Endothelial cell of umbilical vein (primary cell): ENCODE measurements around the gene ANO1. TPM values are rescaled to one million over a fixed set of nuclear protein-coding genes. Genes with fewer than 3 reads are reported as not detected.

Source experiments
- BruUV-seq: library from RNA; stranded (reverse); fragments of 400-500 nt; replicated peaks from 2 replicates; lab custom pipeline; 2021; lab: Mats Ljungman, UMichigan
- CTCF ChIA-PET: fragments of 300-600, 350-600 bp; sonication (Branson Sonifier 250); formaldehyde crosslinking; loops from one replicate; lab custom pipeline; 2021; ENCODE audit warnings: antibody characterized with exemption, inconsistent platforms; lab: Charles Lee
- POLR2A ChIA-PET: fragments of 300-600, 350-600 bp; sonication (Branson Sonifier 250); formaldehyde crosslinking; loops from one replicate; lab custom pipeline; 2021; ENCODE audit warnings: antibody characterized with exemption, inconsistent platforms; lab: Charles Lee
- DNase-seq: peaks from one replicate; pipeline ENCODE4 v3.0.0-alpha.2; 2011; ENCODE audit warnings: low read depth, low spot score
- FAIRE-seq: peaks from 2 replicates; lab custom pipeline; 2011; peaks lifted over from hg19 to GRCh38; lab: Jason Lieb, UNC
- H2AFZ ChIP-seq: 2 replicates; pipeline ENCODE4 v1.6.0; 2012; ENCODE audit warnings: low read depth, low read length, control low read depth, inconsistent platforms
- H3K27ac ChIP-seq: 2 replicates; pipeline ENCODE4 v1.5.1; 2011; ENCODE audit warnings: low read depth, mild to moderate bottlenecking, control low read depth, low read length, moderate library complexity; ENCODE audit not compliant: insufficient read depth
- H3K27me3 ChIP-seq, 2 experiments: 2 replicates each; pipeline versions ENCODE4 v1.6.0 to v1.6.1; 2011; ENCODE audit warnings: low read length in 2 of 2, mixed read lengths in 1 of 2; ENCODE audit not compliant: control insufficient read depth in 2 of 2, insufficient read depth in 2 of 2
- H3K36me3 ChIP-seq, 2 experiments: 2 replicates in 1 of 2; 3 replicates in 1 of 2; pipeline ENCODE4 v1.5.1; 2011; ENCODE audit warnings: low read length in 2 of 2, mild to moderate bottlenecking in 1 of 2, moderate library complexity in 1 of 2; ENCODE audit not compliant: control insufficient read depth in 2 of 2, insufficient read depth in 2 of 2; ENCODE audit errors: extremely low read depth in 1 of 2
- H3K4me1 ChIP-seq: 3 replicates; pipeline ENCODE4 v1.5.1; 2011; ENCODE audit warnings: mild to moderate bottlenecking, low read length; ENCODE audit not compliant: control insufficient read depth, insufficient read depth; ENCODE audit errors: extremely low read depth
- H3K4me2 ChIP-seq: 2 replicates; pipeline ENCODE4 v1.6.1; 2011; ENCODE audit warnings: low read length, control low read depth, mixed read lengths; ENCODE audit not compliant: insufficient read depth
- H3K4me3 ChIP-seq, 3 experiments: fragments of 200-600 bp in 1 of 3; sonication (generic), shearing (Covaris generic) in 1 of 3; replicated peaks in 1 of 3; 2 replicates each; pipeline ENCODE4 v1.5.1; 2011 to 2016; ENCODE audit warnings: control low read depth in 3 of 3, low read length in 3 of 3, mild to moderate bottlenecking in 2 of 3, inconsistent platforms in 1 of 3, low read depth in 1 of 3, moderate library complexity in 1 of 3; ENCODE audit not compliant: insufficient read depth in 1 of 3
- H3K79me2 ChIP-seq: 2 replicates; pipeline ENCODE4 v1.6.0; 2012; ENCODE audit warnings: low read length, inconsistent platforms; ENCODE audit not compliant: control insufficient read depth, insufficient read depth
- H3K9ac ChIP-seq: replicated peaks from 2 replicates; pipeline ENCODE3; 2011; ENCODE audit warnings: low read length, control low read depth; ENCODE audit not compliant: insufficient read depth; ENCODE audit errors: extremely low read depth
- H3K9me1 ChIP-seq: replicated peaks from 3 replicates; pipeline ENCODE4 v1.6.0; 2011; ENCODE audit warnings: mild to moderate bottlenecking, low read length; ENCODE audit not compliant: control insufficient read depth, insufficient read depth; ENCODE audit errors: extremely low read depth
- H3K9me3 ChIP-seq: replicated peaks from 2 replicates; pipeline ENCODE4 v1.5.1; 2012; ENCODE audit warnings: low read length, inconsistent platforms; ENCODE audit not compliant: control insufficient read depth, insufficient read depth
- H4K20me1 ChIP-seq: replicated peaks from 2 replicates; pipeline ENCODE3; 2011; ENCODE audit warnings: mild to moderate bottlenecking, low read length; ENCODE audit not compliant: control insufficient read depth, insufficient read depth; ENCODE audit errors: extremely low read depth
- CTCF ChIP-seq, 2 donors: IDR thresholded peaks; 1 replicate in 1 of 2; 2 replicates in 1 of 2; pipeline ENCODE4 v1.5.1; 2011; ENCODE audit warnings: low read length in 2 of 2, mild to moderate bottlenecking in 2 of 2, moderate library complexity in 2 of 2, control low read depth in 1 of 2, inconsistent platforms in 1 of 2, low read depth in 1 of 2; ENCODE audit not compliant: insufficient read depth in 1 of 2; ENCODE audit errors: extremely low read depth in 1 of 2
- EZH2 ChIP-seq: IDR thresholded peaks from 2 replicates; pipeline ENCODE4 v1.6.1; 2012; ENCODE audit warnings: borderline replicate concordance, low read depth, mild to moderate bottlenecking, moderate library complexity, low read length, inconsistent platforms; ENCODE audit not compliant: severe bottlenecking
- FOS ChIP-seq: IDR thresholded peaks from 2 replicates; pipeline ENCODE4 v1.6.1; 2011; ENCODE audit warnings: mild to moderate bottlenecking, low read length, moderate library complexity, borderline replicate concordance; ENCODE audit not compliant: insufficient read depth
- GATA2 ChIP-seq: IDR thresholded peaks from 2 replicates; pipeline ENCODE4 v1.7.0; 2011; ENCODE audit warnings: low read depth, mild to moderate bottlenecking, moderate library complexity, mixed read lengths, low read length; ENCODE audit not compliant: insufficient read length, insufficient read depth
- JUN ChIP-seq: IDR thresholded peaks from 2 replicates; pipeline ENCODE4 v1.6.1; 2011; ENCODE audit warnings: borderline replicate concordance, low read depth; ENCODE audit not compliant: insufficient read length, insufficient read depth
- MAX ChIP-seq: IDR thresholded peaks from 2 replicates; pipeline ENCODE4 v1.6.1; 2011; ENCODE audit not compliant: insufficient read depth, insufficient read length
- MYC ChIP-seq: IDR thresholded peaks from one replicate; pipeline ENCODE4 v1.6.1; 2011; ENCODE audit warnings: mild to moderate bottlenecking, low read depth, low read length
- POLR2A ChIP-seq: IDR thresholded peaks from 2 replicates; pipeline ENCODE4 v1.6.1; 2012; ENCODE audit warnings: low read depth, mild to moderate bottlenecking, control low read depth, low read length
- POLR2AphosphoS5 ChIP-seq: IDR thresholded peaks from 2 replicates; pipeline ENCODE4 v1.6.1; 2012; ENCODE audit warnings: low read depth, mild to moderate bottlenecking, control low read depth, low read length, moderate library complexity; ENCODE audit not compliant: insufficient read depth
- dilution Hi-C: fragments of 300-500 bp; cut with MboI; formaldehyde crosslinking; loops from one replicate; pipeline ENCODE4 v1.15.0; 2019; ENCODE audit warnings: low sequenced_read_pairs; ENCODE audit not compliant: extremely low pct_ligation_motif_present
- intact Hi-C: fragments of 100-400 bp; cut with micrococcal nuclease; formaldehyde crosslinking; loops from one replicate; pipeline ENCODE4 v1.10.0; 2022
- polyA plus RNA-seq, 4 experiments: library from polyadenylated mRNA; depleted of rRNA in 3 of 4; stranded (reverse) in 3 of 4; unstranded in 1 of 4; fragments of >200 nt; gene quantifications; 2 replicates each; pipeline versions ENCODE4 v1.2.1 to v1.2.3, GENCODE V29; 2011 to 2012; ENCODE audit warnings: missing spikeins in 1 of 4
- total RNA-seq: library from RNA; stranded (reverse); gene quantifications from 2 replicates; pipeline ENCODE4 v1.2.3, GENCODE V29; 2021

The ANO1 gene
- total and polyA plus RNA-seq, 2 donors (not counting 3 experiments of a cell fraction or from before 2014, with no cell fraction given): 0.03 to 0.40 TPM

GRCh38 chr11:70066628-70067027, 11.5 kb upstream of the ANO1 start:
- intact Hi-C loops (no loop called here), dilution Hi-C loops (no loop called here)
- Histone ChIP-seq H3K9me1 (no peaks in the 10 kb centered on the region), H4K20me1 (no peaks in the 10 kb centered on the region), H3K9ac (no peak overlapping the region), H3K79me2 (no peaks in the 10 kb centered on the region), H3K4me3 (no peak overlapping the region), H3K4me2 (no peak overlapping the region), H3K4me1 (no peaks in the 10 kb centered on the region), H3K27me3 (peaks cover 6 to 8% of the 10 kb centered on the region in 2 experiments), H3K27ac (no peak overlapping the region), H3K36me3 (no peaks in the 10 kb centered on the region), H2AFZ (no peak overlapping the region), H3K9me3 (no peaks in the 10 kb centered on the region)
- ChIA-PET CTCF (no interaction called here), POLR2A (no interaction called here)
- BruUV-seq: no TSS peak
- TF ChIP-seq JUN: no peak
- TF ChIP-seq GATA2: no peak
- no peak for TF ChIP-seq FOS
- TF ChIP-seq CTCF (IDR thresholded peaks at IDR 0.05; ENCODE audit: extremely low read depth in 1 of 2, insufficient read depth in 1 of 2, low read depth in 1 of 2, low read length in 2 of 2): no peak
- no peak for TF ChIP-seq MYC
- no peak for TF ChIP-seq POLR2A
- no peak for TF ChIP-seq MAX
- TF ChIP-seq EZH2: no peak
- TF ChIP-seq POLR2AphosphoS5: no peak
- DNase-seq: no peak
- FAIRE-seq: no peak
